ENCODE data around the gene SUMF1.

- TF ChIP-seq CTCF (IDR thresholded peaks at IDR 0.05) = no peak
- no peak for TF ChIP-seq POLR2A (IDR thresholded peaks at IDR 0.05; ENCODE audit: low read depth)
- no peak for TF ChIP-seq POLR2AphosphoS5 (IDR thresholded peaks at IDR 0.05)
These were observed 55.2 kb downstream of the SUMF1 start for GRCh38 chr3:4411833-4412232.

Measured in esophagus muscularis mucosa (tissue), 3 donors.